GM12878 (cell line): ENCODE results near the gene RAD51. TPM values are rescaled to one million over a fixed set of nuclear protein-coding genes. Genes with fewer than 3 reads are reported as not detected.

Source experiments
- ATAC-seq: fragments of 200-7000 bp; cut with Tn5 transposase; 3 replicates; pipeline ENCODE4 v1.9.1; 2020; ENCODE audit warnings: mild to moderate bottlenecking, moderate library complexity
- BruUV-seq: library from RNA; stranded (reverse); fragments of 400-500 nt; replicated peaks from 2 replicates; lab custom pipeline; 2021; lab: Mats Ljungman, UMichigan
- CTCF ChIA-PET: fragments of 300-600 bp; sonication (Branson Sonifier 250); formaldehyde crosslinking; extraction: SDS; loops from one replicate; lab custom pipeline; 2021; ENCODE audit warnings: inconsistent platforms; lab: Yijun Ruan, JAX
- POLR2A ChIA-PET: fragments of 350-600 bp; formaldehyde crosslinking; extraction: SDS; loops from one replicate; lab custom pipeline; 2021; ENCODE audit warnings: inconsistent platforms; lab: Charles Lee
- RAD21 ChIA-PET: fragments of 300-600 bp; sonication (Branson Sonifier 250); formaldehyde crosslinking; loops from one replicate; lab custom pipeline; 2023; ENCODE audit warnings: antibody characterized with exemption; ENCODE audit not compliant: unreplicated experiment; lab: Charles Lee
- SMC1A ChIA-PET: fragments of 300-600 bp; sonication (Branson Sonifier 250); formaldehyde crosslinking; loops from one replicate; lab custom pipeline; 2023; ENCODE audit not compliant: unreplicated experiment, uncharacterized antibody; lab: Charles Lee
- DNase-seq: peaks from one replicate; pipeline ENCODE4 v3.0.0-alpha.2; 2011; ENCODE audit warnings: low read depth, low spot score
- FAIRE-seq: peaks from 3 replicates; lab custom pipeline; 2011; peaks lifted over from hg19 to GRCh38; lab: Jason Lieb, UNC
- H2AFZ ChIP-seq: 2 replicates; pipeline ENCODE4 v1.6.0; 2011; ENCODE audit warnings: low read depth, low read length, control low read depth; ENCODE audit not compliant: control insufficient read depth
- H3K27ac ChIP-seq: 2 replicates; pipeline ENCODE4 v1.5.1; 2011; ENCODE audit warnings: control low read depth; ENCODE audit not compliant: control insufficient read depth, insufficient read depth
- H3K27me3 ChIP-seq, 2 experiments: replicated peaks in 1 of 2; 2 replicates each; pipeline versions ENCODE4 v1.6.0 to v1.6.1; 2011; ENCODE audit warnings: low read length in 1 of 2; ENCODE audit not compliant: control insufficient read depth in 2 of 2, insufficient read depth in 2 of 2
- H3K36me3 ChIP-seq, 2 experiments: 2 replicates each; pipeline ENCODE4 v1.5.1; 2011; ENCODE audit warnings: low read length in 1 of 2; ENCODE audit not compliant: control insufficient read depth in 2 of 2, insufficient read depth in 2 of 2
- H3K4me1 ChIP-seq: 2 replicates; pipeline ENCODE4 v1.6.1; 2011; ENCODE audit warnings: mild to moderate bottlenecking, low read length, moderate library complexity, mixed read lengths; ENCODE audit not compliant: control insufficient read depth, insufficient read depth
- H3K4me2 ChIP-seq: 2 replicates; pipeline ENCODE4 v1.6.0; 2011; ENCODE audit warnings: control low read depth; ENCODE audit not compliant: control insufficient read depth, insufficient read depth
- H3K4me3 ChIP-seq: fragments of 200-600 bp; sonication (generic); 2 replicates; pipeline ENCODE4 v1.5.1; 2016
- H3K79me2 ChIP-seq: 2 replicates; pipeline ENCODE4 v1.6.0; 2011; ENCODE audit warnings: low read length; ENCODE audit not compliant: control insufficient read depth, insufficient read depth
- H3K9ac ChIP-seq: 2 replicates; pipeline ENCODE4 v1.8.0; 2011; ENCODE audit warnings: low read length, control low read depth, mixed read lengths; ENCODE audit not compliant: control insufficient read depth, insufficient read depth
- H3K9me3 ChIP-seq: replicated peaks from 3 replicates; pipeline ENCODE4 v1.5.1; 2011; ENCODE audit warnings: mild to moderate bottlenecking, low read length; ENCODE audit not compliant: control insufficient read depth, insufficient read depth
- H4K20me1 ChIP-seq: 2 replicates; pipeline ENCODE4 v1.6.0; 2011; ENCODE audit not compliant: control insufficient read depth, insufficient read depth
- BCL11A ChIP-seq: IDR thresholded peaks from 2 replicates; pipeline ENCODE4 v1.6.1; 2011; ENCODE audit warnings: low read depth, low read length
- BHLHE40 ChIP-seq, 2 experiments: fragments of 450-650 bp in 1 of 2; IDR thresholded peaks; 2 replicates each; pipeline ENCODE4 v1.6.1; 2011 to 2017; ENCODE audit warnings: low read depth in 2 of 2, borderline replicate concordance in 1 of 2, improper control_type of control experiment in 1 of 2, low read length in 1 of 2, mild to moderate bottlenecking in 1 of 2
- CREM ChIP-seq: IDR thresholded peaks from 2 replicates; pipeline ENCODE4 v1.6.1; 2014; ENCODE audit warnings: antibody characterized with exemption, low read depth
- ETV6 ChIP-seq, 2 experiments: fragments of 450-650 bp in 1 of 2; IDR thresholded peaks in 1 of 2; conservative IDR thresholded peaks in 1 of 2; 2 replicates each; pipeline ENCODE4 v1.6.1; 2014; ENCODE audit warnings: antibody characterized with exemption in 1 of 2, borderline replicate concordance in 1 of 2, low read depth in 1 of 2, mild to moderate bottlenecking in 1 of 2, moderate library complexity in 1 of 2
- EZH2 ChIP-seq: IDR thresholded peaks from 2 replicates; pipeline ENCODE4 v1.6.1; 2012; ENCODE audit warnings: low read depth, mild to moderate bottlenecking, control low read depth, inconsistent platforms, low read length, borderline replicate concordance; ENCODE audit not compliant: control insufficient read depth
- IRF5 ChIP-seq: fragments of 450-650 bp; IDR thresholded peaks from 2 replicates; pipeline ENCODE4 v1.6.1; 2017; ENCODE audit warnings: borderline replicate concordance
- MEF2B ChIP-seq: fragments of 450-650 bp; IDR thresholded peaks from 2 replicates; pipeline ENCODE4 v1.6.1; 2018; ENCODE audit warnings: mild to moderate bottlenecking, moderate library complexity; ENCODE audit not compliant: partially characterized antibody, poor library complexity, severe bottlenecking
- NKRF ChIP-seq: fragments of 450-650 bp; conservative IDR thresholded peaks from 2 replicates; pipeline ENCODE4 v1.6.1; 2017; ENCODE audit warnings: mild to moderate bottlenecking, moderate library complexity
- SIN3A ChIP-seq: IDR thresholded peaks from 2 replicates; pipeline ENCODE4 v1.6.1; 2012; ENCODE audit warnings: low read depth, low read length, improper control_type of control experiment
- SIX5 ChIP-seq: IDR thresholded peaks from 2 replicates; pipeline ENCODE4 v1.6.1; 2011; ENCODE audit warnings: mild to moderate bottlenecking, low read depth, low read length, moderate library complexity; ENCODE audit not compliant: severe bottlenecking
- SMC3 ChIP-seq: IDR thresholded peaks from 2 replicates; pipeline ENCODE4 v1.6.1; 2011; ENCODE audit warnings: low read length, improper control_type of control experiment, borderline replicate concordance
- YBX1 ChIP-seq: fragments of 450-650 bp; IDR thresholded peaks from 2 replicates; pipeline ENCODE4 v1.6.1; 2016; ENCODE audit warnings: antibody characterized with exemption
- YY1 ChIP-seq: IDR thresholded peaks from 2 replicates; pipeline ENCODE4 v1.6.1; 2011; ENCODE audit warnings: low read depth, mild to moderate bottlenecking, low read length
- ZBTB40 ChIP-seq: fragments of 450-650 bp; IDR thresholded peaks from 2 replicates; pipeline ENCODE4 v1.6.1; 2016; ENCODE audit warnings: mild to moderate bottlenecking, moderate library complexity, borderline replicate concordance
- ZNF217 ChIP-seq: fragments of 450-650 bp; IDR thresholded peaks from 2 replicates; pipeline ENCODE4 v1.6.1; 2017; ENCODE audit warnings: antibody characterized with exemption, mild to moderate bottlenecking
- WGBS: methylation state at CpG from one replicate; pipeline ENCODE4 v1.1.6; 2016; ENCODE audit warnings: low lambda C conversion rate; ENCODE audit not compliant: insufficient replicate concordance, insufficient coverage; ENCODE audit errors: missing lambda C conversion rate; 5-methylcytosine and 5-hydroxymethylcytosine counted together
- in situ Hi-C: fragments of 300-500 bp; cut with MboI; formaldehyde crosslinking; loops from 9 replicates; pipeline ENCODE4 v1.14.3; 2018; ENCODE audit warnings: mixed read lengths
- intact Hi-C: fragments of 100-400 bp; cut with micrococcal nuclease; formaldehyde crosslinking; loops from one replicate; pipeline ENCODE4 v1.14.2; 2022; ENCODE audit not compliant: unreplicated experiment
- polyA plus RNA-seq, 11 experiments: library from polyadenylated mRNA; depleted of rRNA in 4 of 11; unstranded in 6 of 11; stranded (reverse) in 5 of 11; fragments of >200 nt; fragmentation: Nextera tagmentation in 4 of 11; fragmentation: Illumina TruSeq in 1 of 11; extraction: Ambion mirVana in 4 of 11; extraction: Trizol in 1 of 11; gene quantifications; 1 replicate in 1 of 11; 2 replicates in 10 of 11; pipeline versions ENCODE4 v1.2.1 to v1.2.3, GENCODE V29; 2011 to 2016; ENCODE audit warnings: inconsistent platforms in 2 of 11, missing spikeins in 2 of 11, low read depth in 1 of 11
- total RNA-seq, 4 experiments: library from RNA; depleted of rRNA in 3 of 4; stranded (reverse); fragments of >200 nt in 3 of 4; fragmentation: Illumina TruSeq in 1 of 4; extraction: Trizol in 1 of 4; gene quantifications; 2 replicates each; pipeline versions ENCODE4 v1.2.1 to v1.2.3, GENCODE V29; 2013 to 2021

Gene RAD51
- total and polyA plus RNA-seq, 10 of the 15 experiments (the other 5 are each of a cell fraction or from before 2014, with no cell fraction given) = 13.1 to 55.0 (median 30.6) TPM

GRCh38 chr15:40764629-40765103 is 69.7 kb downstream of the RAD51 start:
- Histone ChIP-seq H2AFZ (peak overlapping the region; percentile 45), H3K9ac (peak overlapping the region; percentile 38), H3K4me2 (peak overlapping the region; percentile 85), H4K20me1 (no peaks in the 10 kb centered on the region), H3K4me3 (peak overlapping the region; percentile 78), H3K27me3 (no peaks in the 10 kb centered on the region), H3K36me3 (no peaks in the 10 kb centered on the region; a peak in 2 of 4 replicates), H3K27ac (peak overlapping the region; percentile 22; the same call in 1 of the 2 replicates), H3K79me2 (no peaks in the 10 kb centered on the region), H3K4me1 (peaks cover 26% of the 10 kb centered on the region), H3K9me3 (no peaks in the 10 kb centered on the region)
- 22% methylated on average over 8 of the region's 8 CpGs for WGBS
- POLR2A ChIA-PET = interaction anchor here (0.7 to 2.9 kb wide), 6 partner anchors 8 to 198 kb away, joined by 3 to 13 read pairs (median 4); partner anchors contain the start of gene RHOV
- in situ Hi-C loops = no loop called here
- ATAC-seq (peak; percentile 5), FAIRE-seq (no peak), DNase-seq (no peak)
- RAD21 ChIA-PET = interaction anchor here (0.8 to 1.4 kb wide), 7 partner anchors 18 to 206 kb away, joined by 3 to 4 read pairs (median 3); no protein-coding TSS in a partner anchor
- intact Hi-C loops = no loop called here
- SMC1A ChIA-PET = interaction anchor here (0.7 to 2.8 kb wide), 11 partner anchors 8 to 200 kb away, joined by 3 to 8 read pairs (median 3); partner anchors contain the start of genes CCDC32, DNAJC17 and ZFYVE19
- BruUV-seq = no TSS peak
- CTCF ChIA-PET = interaction anchor here (0.5 to 2.7 kb wide), 10 partner anchors 11 to 139 kb away, joined by 3 to 9 read pairs (median 4); no protein-coding TSS in a partner anchor
- TF ChIP-seq IRF5 (no peak), SMC3 (no peak), BHLHE40 (IDR thresholded peaks at IDR 0.05; ENCODE audit: borderline replicate concordance in 1 of 2, low read depth in 2 of 2, low read length in 1 of 2) (peak in 1 of 2 experiments; percentile 43; a peak in 1 of 4 replicates), NKRF (no peak), ZNF217 (no peak), SIN3A (no peak), YY1 (peak; percentile 3; the same call in 1 of the 2 replicates), BCL11A (no peak), SIX5 (no peak), EZH2 (no peak), MEF2B (no peak), YBX1 (no peak), ETV6 (conservative IDR thresholded peaks at IDR 0.05 in 1 of 2, IDR thresholded peaks at IDR 0.05 in 1 of 2; ENCODE audit: borderline replicate concordance in 1 of 2, low read depth in 1 of 2) (no peak), CREM (no peak), ZBTB40 (no peak)
